Keratinocyte (primary cell): ENCODE measurements around the gene ELAVL1. TPM values are rescaled to one million over a fixed set of nuclear protein-coding genes. Genes with fewer than 3 reads are reported as not detected.

Experiments used
- DNase-seq: peaks from one replicate; pipeline ENCODE4 v3.0.0-alpha.2; 2011; ENCODE audit warnings: low read depth, missing footprints, low spot score
- FAIRE-seq: peaks from 2 replicates; lab custom pipeline; 2011; peaks lifted over from hg19 to GRCh38; lab: Jason Lieb, UNC
- H2AFZ ChIP-seq: 2 replicates; pipeline ENCODE4 v1.6.0; 2012; ENCODE audit warnings: low read length, control low read depth, inconsistent platforms; ENCODE audit not compliant: control insufficient read depth
- H3K27ac ChIP-seq: 2 replicates; pipeline ENCODE4 v1.5.1; 2011; ENCODE audit warnings: low read length; ENCODE audit not compliant: control insufficient read depth, insufficient read depth
- H3K27me3 ChIP-seq: 3 replicates; pipeline ENCODE4 v1.6.0; 2011; ENCODE audit warnings: low read length; ENCODE audit not compliant: control insufficient read depth, insufficient read depth; ENCODE audit errors: extremely low read depth
- H3K36me3 ChIP-seq, 2 experiments: 2 replicates in 1 of 2; 3 replicates in 1 of 2; pipeline ENCODE4 v1.5.1; 2011; ENCODE audit warnings: low read length in 2 of 2, mild to moderate bottlenecking in 1 of 2; ENCODE audit not compliant: control insufficient read depth in 2 of 2, insufficient read depth in 2 of 2; ENCODE audit errors: extremely low read depth in 1 of 2
- H3K4me1 ChIP-seq: 3 replicates; pipeline ENCODE4 v1.5.1; 2011; ENCODE audit warnings: low read length; ENCODE audit not compliant: control insufficient read depth, insufficient read depth; ENCODE audit errors: extremely low read depth
- H3K4me2 ChIP-seq: 3 replicates; pipeline ENCODE4 v1.6.0; 2011; ENCODE audit warnings: low read depth, low read length; ENCODE audit not compliant: control insufficient read depth, insufficient read depth; ENCODE audit errors: extremely low read depth
- H3K4me3 ChIP-seq, 3 experiments: fragments of 200-600 bp in 1 of 3; sonication (generic) in 1 of 3; 2 replicates in 2 of 3; 3 replicates in 1 of 3; pipeline ENCODE4 v1.5.1; 2011 to 2016; ENCODE audit warnings: low read length in 3 of 3, mild to moderate bottlenecking in 3 of 3, control low read depth in 2 of 3, inconsistent platforms in 1 of 3, low read depth in 1 of 3, mixed read lengths in 1 of 3, mixed run types in 1 of 3, moderate library complexity in 1 of 3; ENCODE audit not compliant: control insufficient read depth in 2 of 3, insufficient read depth in 2 of 3; ENCODE audit errors: extremely low read depth in 1 of 3
- H3K79me2 ChIP-seq: 2 replicates; pipeline ENCODE4 v1.6.0; 2012; ENCODE audit warnings: low read length; ENCODE audit not compliant: control insufficient read depth, insufficient read depth
- H3K9ac ChIP-seq: 3 replicates; pipeline ENCODE4 v1.6.0; 2011; ENCODE audit warnings: low read length; ENCODE audit not compliant: control insufficient read depth, insufficient read depth; ENCODE audit errors: extremely low read depth
- H3K9me1 ChIP-seq: 3 replicates; pipeline ENCODE4 v1.6.0; 2011; ENCODE audit warnings: low read length; ENCODE audit not compliant: control insufficient read depth, insufficient read depth; ENCODE audit errors: extremely low read depth
- H3K9me3 ChIP-seq: 2 replicates; pipeline ENCODE4 v1.5.1; 2012; ENCODE audit warnings: low read depth, low read length; ENCODE audit not compliant: control insufficient read depth
- H4K20me1 ChIP-seq: 3 replicates; pipeline ENCODE4 v1.6.0; 2011; ENCODE audit warnings: low read length; ENCODE audit not compliant: control insufficient read depth, insufficient read depth; ENCODE audit errors: extremely low read depth
- CTCF ChIP-seq, 3 experiments: IDR thresholded peaks in 1 of 3; conservative IDR thresholded peaks in 1 of 3; optimal IDR thresholded peaks in 1 of 3; 2 replicates in 2 of 3; 3 replicates in 1 of 3; pipeline versions ENCODE3 to v1.5.1; 2011; ENCODE audit warnings: low read length in 3 of 3, mild to moderate bottlenecking in 3 of 3, moderate library complexity in 2 of 3, control low read depth in 1 of 3, inconsistent platforms in 1 of 3; ENCODE audit not compliant: insufficient read depth in 2 of 3; ENCODE audit errors: extremely low read depth in 1 of 3
- EZH2 ChIP-seq: IDR thresholded peaks from one replicate; pipeline ENCODE4 v1.6.1; 2012; ENCODE audit warnings: inconsistent platforms, mild to moderate bottlenecking, low read length, moderate library complexity
- dilution Hi-C: fragments of 300-500 bp; cut with MboI; formaldehyde crosslinking; loops from one replicate; pipeline ENCODE4 v1.7.0; 2020; ENCODE audit warnings: low sequenced_read_pairs; ENCODE audit not compliant: extremely low pct_ligation_motif_present
- polyA plus RNA-seq, 5 experiments: library from polyadenylated mRNA; depleted of rRNA in 3 of 5; stranded (reverse) in 3 of 5; stranded (forward) in 1 of 5; unstranded in 1 of 5; fragments of >200 nt; gene quantifications; 1 replicate in 1 of 5; 2 replicates in 3 of 5; 3 replicates in 1 of 5; pipeline versions ENCODE4 v1.2.1 to v1.2.3, GENCODE V29; 2011 to 2012; ENCODE audit warnings: missing spikeins in 2 of 5, low read depth in 1 of 5, low replicate concordance in 1 of 5

The ELAVL1 gene
- polyA plus RNA-seq, 1 donor (not counting 4 experiments of a cell fraction or from before 2014, with no cell fraction given) = 46.9 TPM

DNA sequence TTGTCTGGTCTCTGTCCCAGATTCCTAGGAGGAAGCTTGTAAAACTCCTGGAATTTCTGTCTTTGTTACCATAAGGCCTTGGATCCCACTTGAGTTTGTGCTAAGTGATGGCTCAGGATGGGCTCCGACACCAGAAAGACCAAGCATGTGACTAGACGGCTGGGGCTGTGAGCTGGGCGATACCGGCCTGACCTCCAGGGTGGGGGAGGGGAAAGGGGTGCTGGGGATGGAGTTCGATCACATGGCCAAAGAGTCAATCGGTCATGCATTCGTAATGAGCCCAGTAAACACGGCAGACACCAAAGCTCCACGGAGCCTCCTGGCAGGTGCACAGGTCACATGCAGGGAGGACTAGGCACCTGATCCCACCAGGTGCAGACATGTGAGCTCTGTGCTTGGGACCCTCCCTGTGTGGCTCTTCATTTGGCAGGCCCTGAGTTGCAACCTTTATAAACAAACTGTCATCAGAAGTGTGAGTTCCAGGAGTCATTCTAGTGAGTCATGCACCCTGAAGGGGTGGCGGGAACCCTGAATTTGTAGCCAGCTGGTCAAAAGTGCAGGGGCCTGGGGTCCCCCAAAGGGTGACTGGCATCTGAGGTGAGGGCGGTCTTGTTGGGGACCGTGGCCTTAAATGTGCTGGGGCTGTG lies 27.1 kb downstream of the ELAVL1 start:
- peaks cover 2% of the 10 kb centered on the region for H3K9me1 ChIP-seq
- H3K4me1 ChIP-seq = peaks cover 22% of the 10 kb centered on the region
- peak overlapping the region; percentile 22 for H3K9ac ChIP-seq
- DNase-seq (no peak), FAIRE-seq (no peak)
- H3K27ac ChIP-seq = peak overlapping the region; percentile 55
- dilution Hi-C loops = no loop called here
- TF ChIP-seq CTCF (optimal IDR thresholded peaks at IDR 0.05 in 1 of 3, IDR thresholded peaks at IDR 0.05 in 1 of 3, conservative IDR thresholded peaks at IDR 0.05 in 1 of 3; ENCODE audit: extremely low read depth in 1 of 3, insufficient read depth in 2 of 3, low read length in 3 of 3) (no peak), EZH2 (no peak)
- no peaks in the 10 kb centered on the region for H3K9me3 ChIP-seq
- no peak overlapping the region for H3K4me2 ChIP-seq
- H2AFZ ChIP-seq = no peak overlapping the region
- H4K20me1 ChIP-seq = peaks cover 24% of the 10 kb centered on the region
- peaks cover 46 to 50% of the 10 kb centered on the region in 2 experiments for H3K36me3 ChIP-seq
- peaks cover 60% of the 10 kb centered on the region for H3K79me2 ChIP-seq
- no peak overlapping the region for H3K4me3 ChIP-seq
- H3K27me3 ChIP-seq = no peaks in the 10 kb centered on the region

DNA sequence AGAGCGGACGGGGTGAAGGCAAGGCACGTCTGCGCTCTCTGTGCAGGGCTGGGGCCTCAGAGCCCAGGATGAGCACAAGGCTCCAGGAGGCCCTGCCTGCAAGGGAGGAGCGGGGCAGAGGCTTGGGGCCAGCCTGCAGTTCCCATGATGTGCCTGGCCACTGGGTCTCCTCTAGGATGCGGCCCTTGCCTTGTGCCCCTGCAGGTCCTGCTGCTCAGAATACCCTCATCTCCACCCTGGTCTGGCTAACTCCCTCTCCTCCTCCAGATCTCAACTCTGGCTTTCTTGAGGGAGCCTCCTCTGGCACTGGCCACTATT lies 27.8 kb downstream of the ELAVL1 start:
- no peaks in the 10 kb centered on the region for H3K9me3 ChIP-seq
- H3K36me3 ChIP-seq = peaks cover 39 to 46% of the 10 kb centered on the region in 2 experiments
- FAIRE-seq (no peak), DNase-seq (no peak)
- no peaks in the 10 kb centered on the region for H3K27me3 ChIP-seq
- H3K9me1 ChIP-seq = peaks cover 2% of the 10 kb centered on the region
- H4K20me1 ChIP-seq = peaks cover 19% of the 10 kb centered on the region
- peaks cover 54% of the 10 kb centered on the region for H3K79me2 ChIP-seq
- no peak overlapping the region for H3K4me3 ChIP-seq
- no peak overlapping the region for H3K27ac ChIP-seq
- peaks cover 17% of the 10 kb centered on the region for H3K4me1 ChIP-seq
- H2AFZ ChIP-seq = no peak overlapping the region
- H3K4me2 ChIP-seq = no peak overlapping the region
- dilution Hi-C loops = no loop called here
- H3K9ac ChIP-seq = peak overlapping the region; percentile 22
- TF ChIP-seq CTCF (optimal IDR thresholded peaks at IDR 0.05 in 1 of 3, IDR thresholded peaks at IDR 0.05 in 1 of 3, conservative IDR thresholded peaks at IDR 0.05 in 1 of 3; ENCODE audit: extremely low read depth in 1 of 3, insufficient read depth in 2 of 3, low read length in 3 of 3) (no peak), EZH2 (no peak)
